Astrocyte (in vitro differentiated cells and primary cell): ENCODE data around the gene ELANE.

Experiments used
- CTCF ChIP-seq: IDR thresholded peaks from 2 replicates; pipeline ENCODE4 v1.5.1; 2011; ENCODE audit warnings: low read depth, mild to moderate bottlenecking, inconsistent platforms, low read length, moderate library complexity; ENCODE audit not compliant: insufficient read depth
- EZH2 ChIP-seq: IDR thresholded peaks from 2 replicates; pipeline ENCODE4 v1.6.1; 2012; ENCODE audit warnings: mild to moderate bottlenecking, low read length, inconsistent platforms; ENCODE audit not compliant: insufficient read depth

GRCh38 chr19:805600-806550, 46.2 kb upstream of the ELANE start:
- no peak for TF ChIP-seq EZH2
- TF ChIP-seq CTCF, result no peak
